Fibroblast of lung (primary cell): ENCODE measurements around the gene XPNPEP1.

Experiments used
- CTCF ChIP-seq, 2 donors: IDR thresholded peaks in 1 of 2; conservative IDR thresholded peaks in 1 of 2; 1 replicate in 1 of 2; 2 replicates in 1 of 2; pipeline ENCODE4 v1.5.1; 2011 to 2012; ENCODE audit warnings: low read length in 2 of 2, control low read depth in 1 of 2, inconsistent platforms in 1 of 2, low read depth in 1 of 2, mild to moderate bottlenecking in 1 of 2
- EZH2 ChIP-seq: IDR thresholded peaks from 2 replicates; pipeline ENCODE4 v1.5.1; 2012; ENCODE audit warnings: low read length, control low read depth, mild to moderate bottlenecking; ENCODE audit errors: missing control alignments

GRCh38 chr10:109898007-109898406, 25.3 kb downstream of the XPNPEP1 start:
- TF ChIP-seq EZH2 (no peak), CTCF (conservative IDR thresholded peaks at IDR 0.05 in 1 of 2, IDR thresholded peaks at IDR 0.05 in 1 of 2; ENCODE audit: low read depth in 1 of 2, low read length in 2 of 2) (no peak)
